Right lobe of liver (tissue), 6 donors: ENCODE measurements around the gene TOR4A. TPM values are rescaled to one million over a fixed set of nuclear protein-coding genes. Genes with fewer than 3 reads are reported as not detected.

Experiments used
- ATAC-seq, 4 donors: fragments of 200-7000 bp; cut with Tn5 transposase; one replicate each; pipeline ENCODE4 v1.9.1; 2020; ENCODE audit warnings: mild to moderate bottlenecking in 4 of 4, moderate library complexity in 4 of 4
- DNase-seq, 3 donors: peaks; one replicate each; pipeline ENCODE4 v3.0.0-alpha.2; 2020
- H3K27ac ChIP-seq, 3 donors: fragments of 200-600 bp; one replicate each; pipeline ENCODE4 v1.8.0; 2022
- H3K27me3 ChIP-seq, 2 donors: fragments of 200-600 bp; one replicate each; pipeline ENCODE4 v1.8.0; 2022
- H3K36me3 ChIP-seq, 4 donors: fragments of 200-600 bp; sonication (generic) in 1 of 4; one replicate each; pipeline versions ENCODE4 v1.5.1 to v1.8.0; 2017 to 2022; ENCODE audit warnings: control low read depth in 1 of 4
- H3K4me1 ChIP-seq, 4 donors: fragments of 200-600 bp; sonication (generic) in 1 of 4; one replicate each; pipeline versions ENCODE4 v1.5.1 to v1.8.0; 2017 to 2022; ENCODE audit warnings: control low read depth in 1 of 4
- H3K4me3 ChIP-seq, 3 donors: fragments of 200-600 bp; one replicate each; pipeline ENCODE4 v1.8.0; 2022
- H3K9me3 ChIP-seq, 4 donors: fragments of 200-600 bp; sonication (generic) in 1 of 4; one replicate each; pipeline versions ENCODE4 v1.5.1 to v1.8.0; 2017 to 2022; ENCODE audit warnings: control low read depth in 1 of 4
- CTCF ChIP-seq, 4 donors: fragments of 200-600 bp in 3 of 4; fragments of 450-650 bp in 1 of 4; IDR thresholded peaks; one replicate each; pipeline versions ENCODE4 v1.5.1 to v1.8.0; 2016 to 2022; ENCODE audit warnings: antibody characterized with exemption in 4 of 4, mild to moderate bottlenecking in 2 of 4
- POLR2A ChIP-seq: fragments of 450-650 bp; IDR thresholded peaks from one replicate; pipeline ENCODE4 v1.6.1; 2017; ENCODE audit warnings: antibody characterized with exemption, mild to moderate bottlenecking
- WGBS: methylation state at CpG from one replicate; pipeline ENCODE4 v1.1.6; 2018; ENCODE audit warnings: low coverage, low lambda C conversion rate; ENCODE audit not compliant: insufficient coverage; ENCODE audit errors: missing lambda C conversion rate; 5-methylcytosine and 5-hydroxymethylcytosine counted together
- intact Hi-C, 2 donors: fragments of 100-400 bp; cut with DNase I; formaldehyde crosslinking; loops; one replicate each; pipeline versions ENCODE4 v1.11.2 to v1.14.1; 2022
- total RNA-seq, 6 experiments: library from RNA; depleted of rRNA in 2 of 6; stranded (reverse); fragments of >200 nt in 2 of 6; fragmentation: NEBNext Ultra II Directional in 3 of 6; extraction: Animal tissue kit (Norgen Biotek cat#: 25700) in 3 of 6; gene quantifications; one replicate each; pipeline versions ENCODE4 v1.1.0 to v1.2.4, GENCODE V29; 2016 to 2023
- donor health status: DM: no; HTN: yes; CAD: no.
- donor health status: DM: no; HTN: no; CAD: no.
- donor health status: DM: no; HTN: no; CAD: no.
- donor health status: DM: no; HTN: yes; CAD: no.
- donor health status: DM: no; HTN: yes; CAD: no.

TOR4A gene
- total RNA-seq, 6 experiments from 2014 or later = 2.2 to 4.9 (median 3.7) TPM

- Histone ChIP-seq H3K27me3 (no peaks in the 10 kb centered on the region), H3K36me3 (no peaks in the 10 kb centered on the region), H3K4me3 (no peak overlapping the region), H3K4me1 (peaks cover 0 to 6% (median 0%) of the 10 kb centered on the region in 4 donors), H3K9me3 (no peaks in the 10 kb centered on the region), H3K27ac (no peak overlapping the region)
- intact Hi-C loops = loop anchor here (5.0 to 10.0 kb wide), 4 partner anchors 48 to 115 kb away; partner anchors contain the start of genes ANAPC2 (in 1 of the 2) and SSNA1 (in 1 of the 2)
- TF ChIP-seq CTCF (IDR thresholded peaks at IDR 0.05) = no peak
- no peak for TF ChIP-seq POLR2A
- WGBS = no CpG with 5 or more reads among the region's 24 CpGs
- ATAC-seq (no peak), DNase-seq (no peak)
Observed at GRCh38 chr9:137232510-137232909, 45.0 kb upstream of the TOR4A start.

- Histone ChIP-seq H3K4me1 (peaks cover 0 to 6% (median 0%) of the 10 kb centered on the region in 4 donors), H3K27me3 (no peaks in the 10 kb centered on the region), H3K9me3 (no peaks in the 10 kb centered on the region), H3K27ac (no peak overlapping the region), H3K4me3 (no peak overlapping the region), H3K36me3 (no peaks in the 10 kb centered on the region)
- ATAC-seq (no peak), DNase-seq (no peak)
- intact Hi-C loops = loop anchor here (5.0 to 10.0 kb wide), 4 partner anchors 49 to 116 kb away; partner anchors contain the start of genes ANAPC2 (in 1 of the 2) and SSNA1 (in 1 of the 2)
- 31% methylated on average over 3 of the region's 40 CpGs for WGBS
- TF ChIP-seq POLR2A (no peak), CTCF (IDR thresholded peaks at IDR 0.05) (no peak)
Observed at GRCh38 chr9:137233143-137233980, 44.2 kb upstream of the TOR4A start.

- H3K27me3 ChIP-seq = no peaks in the 10 kb centered on the region
Observed at GRCh38 chr9:137234055-137234697, 43.4 kb upstream of the TOR4A start.

More at GRCh38 chr9:137234055-137234697, 43.4 kb upstream of the TOR4A start:
- ATAC-seq = no peak
- TF ChIP-seq CTCF (IDR thresholded peaks at IDR 0.05) = no peak
- TF ChIP-seq POLR2A = no peak
- no peak overlapping the region for H3K4me3 ChIP-seq
- no peak for DNase-seq
- no peaks in the 10 kb centered on the region for H3K9me3 ChIP-seq
- peaks cover 0 to 6% (median 0%) of the 10 kb centered on the region in 4 donors for H3K4me1 ChIP-seq
- no peaks in the 10 kb centered on the region for H3K36me3 ChIP-seq
- intact Hi-C loops = loop anchor here (5.0 to 10.0 kb wide), 4 partner anchors 49 to 117 kb away; partner anchors contain the start of genes ANAPC2 (in 1 of the 2) and SSNA1 (in 1 of the 2)
- 10% methylated on average over 2 of the region's 40 CpGs for WGBS
- no peak overlapping the region for H3K27ac ChIP-seq
